Retinal pigment epithelial cell (primary cell): ENCODE data around the gene FAM240A.

ENCODE experiments used
- DNase-seq: peaks from one replicate; pipeline ENCODE4 v3.0.0-alpha.2; 2010; ENCODE audit warnings: low read depth
- H3K4me3 ChIP-seq: 2 replicates; pipeline ENCODE4 v1.5.1; 2011; ENCODE audit warnings: mild to moderate bottlenecking, low read length, control low read depth, moderate library complexity
- TF ChIP-seq, protein P1 (sequence below): conservative IDR thresholded peaks from 2 replicates; pipeline ENCODE4 v1.5.1; 2011; ENCODE audit warnings: low read depth, low read length, control low read depth, inconsistent platforms

FAM240A gene

DNA sequence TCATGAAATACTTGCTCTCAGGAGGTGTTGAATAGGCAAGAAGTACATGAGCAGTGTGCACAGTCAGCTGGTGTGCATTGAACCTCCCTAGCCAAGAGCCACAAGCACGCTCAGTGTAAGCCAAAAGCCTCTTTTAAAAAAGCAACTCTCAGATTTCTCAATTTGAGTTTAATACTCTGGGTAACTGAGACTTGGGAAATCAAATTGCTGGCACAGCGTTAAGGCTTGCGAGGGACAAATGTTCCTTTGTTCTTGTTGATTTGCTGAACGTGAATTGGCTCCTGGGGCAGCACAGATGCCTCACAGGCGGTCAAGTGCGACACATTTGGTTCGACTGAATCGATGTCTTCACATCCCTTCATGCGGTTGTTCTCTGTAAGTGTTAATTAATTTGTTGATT is at the start of gene FAM240A:
Gene FAM240A, plus strand, starts transcription at position 202 of the 400 bp plus-strand sequence. Its CDS starts 159 bp downstream, at position 361.
- peak; percentile 63 for DNase-seq
- no peak within 1 kb of the TSS for H3K4me3 ChIP-seq
- TF ChIP-seq, protein P1, sequence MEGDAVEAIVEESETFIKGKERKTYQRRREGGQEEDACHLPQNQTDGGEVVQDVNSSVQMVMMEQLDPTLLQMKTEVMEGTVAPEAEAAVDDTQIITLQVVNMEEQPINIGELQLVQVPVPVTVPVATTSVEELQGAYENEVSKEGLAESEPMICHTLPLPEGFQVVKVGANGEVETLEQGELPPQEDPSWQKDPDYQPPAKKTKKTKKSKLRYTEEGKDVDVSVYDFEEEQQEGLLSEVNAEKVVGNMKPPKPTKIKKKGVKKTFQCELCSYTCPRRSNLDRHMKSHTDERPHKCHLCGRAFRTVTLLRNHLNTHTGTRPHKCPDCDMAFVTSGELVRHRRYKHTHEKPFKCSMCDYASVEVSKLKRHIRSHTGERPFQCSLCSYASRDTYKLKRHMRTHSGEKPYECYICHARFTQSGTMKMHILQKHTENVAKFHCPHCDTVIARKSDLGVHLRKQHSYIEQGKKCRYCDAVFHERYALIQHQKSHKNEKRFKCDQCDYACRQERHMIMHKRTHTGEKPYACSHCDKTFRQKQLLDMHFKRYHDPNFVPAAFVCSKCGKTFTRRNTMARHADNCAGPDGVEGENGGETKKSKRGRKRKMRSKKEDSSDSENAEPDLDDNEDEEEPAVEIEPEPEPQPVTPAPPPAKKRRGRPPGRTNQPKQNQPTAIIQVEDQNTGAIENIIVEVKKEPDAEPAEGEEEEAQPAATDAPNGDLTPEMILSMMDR = no peak

DNA sequence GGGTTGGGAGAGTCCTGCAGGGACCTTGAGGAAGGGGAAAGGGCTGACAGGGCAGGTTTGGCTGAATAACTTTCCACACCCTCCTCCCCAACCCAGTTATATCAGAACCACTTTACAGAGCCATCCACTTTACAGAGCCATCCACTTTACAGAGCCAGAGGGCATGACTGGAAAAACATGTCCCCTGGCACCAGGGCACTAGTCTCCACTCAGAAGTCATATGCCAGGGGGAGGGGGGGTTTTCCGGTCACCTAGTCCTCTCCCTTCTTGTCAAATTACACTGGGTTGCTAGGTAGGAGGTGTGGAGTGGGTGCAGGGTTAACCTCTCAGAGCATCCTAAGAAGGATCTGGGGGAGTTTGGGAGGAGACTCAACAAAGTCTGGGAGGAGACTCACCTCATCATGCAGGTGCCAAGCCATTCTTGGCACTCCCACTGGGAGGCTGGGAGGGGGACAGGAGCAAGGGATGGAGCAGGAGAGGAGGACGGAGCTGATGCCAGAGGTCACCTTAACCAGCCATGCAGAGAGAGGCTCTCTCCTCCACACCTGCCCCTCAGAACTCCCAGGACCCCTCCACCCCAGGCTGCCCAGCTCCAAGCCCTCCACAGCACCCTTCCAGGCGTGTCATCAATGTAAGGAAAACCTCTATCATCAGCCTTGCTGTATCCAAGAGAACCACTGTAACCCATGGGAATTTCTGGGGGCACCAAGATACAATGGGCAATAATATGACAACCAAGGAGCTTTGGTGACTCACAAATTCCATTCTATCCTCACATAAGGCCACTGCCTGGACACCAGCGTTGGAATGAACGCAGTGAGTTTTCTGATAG is 47.9 kb upstream of the FAM240A start:
- DNase-seq = no peak
- H3K4me3 ChIP-seq = no peak overlapping the region
- TF ChIP-seq, protein P1 = no peak

DNA sequence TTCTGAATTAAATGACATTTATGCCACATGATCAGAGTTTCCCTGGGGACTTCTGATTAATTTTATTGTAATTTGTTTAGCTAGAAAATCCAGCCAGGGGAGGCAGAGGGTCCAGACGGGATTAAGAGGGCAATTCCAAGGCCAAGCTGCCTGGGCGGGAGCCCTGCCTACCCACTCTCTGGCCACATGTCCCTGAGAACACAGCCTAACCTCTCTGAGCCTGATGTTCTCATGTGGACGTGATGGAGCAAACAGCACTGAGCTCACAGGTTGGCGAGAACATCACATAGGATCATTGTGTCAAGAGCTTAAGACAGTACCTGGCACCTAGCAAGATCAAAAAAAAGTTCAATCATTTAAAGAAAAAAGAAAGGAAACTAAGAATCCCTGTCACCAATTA is 47.2 kb upstream of the FAM240A start:
- TF ChIP-seq, protein P1 = no peak
- peak overlapping the region; percentile 61 for H3K4me3 ChIP-seq
- peak; percentile 76 for DNase-seq

DNA sequence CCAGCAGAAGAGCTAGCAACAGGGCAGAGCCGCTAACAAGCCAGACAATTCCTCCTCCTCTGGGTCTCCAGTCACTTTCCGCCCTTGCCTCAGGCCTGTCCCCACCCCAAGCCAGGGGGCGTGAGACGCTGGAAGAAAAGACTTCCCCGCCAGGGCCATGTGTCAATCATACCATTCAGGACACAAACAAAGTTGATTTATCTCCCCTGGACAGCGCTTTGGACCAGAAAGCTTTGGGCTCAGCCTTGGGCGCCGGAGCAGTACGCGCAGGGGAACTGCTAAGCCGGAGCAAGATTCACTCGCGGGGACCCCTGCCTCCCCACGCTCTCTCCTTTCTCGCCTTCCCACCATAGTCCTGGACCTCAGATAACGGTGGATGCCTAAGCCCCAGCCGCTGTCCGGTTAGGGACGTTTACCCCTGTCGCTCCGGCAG is 46.7 kb upstream of the FAM240A start:
- DNase-seq = no peak
- TF ChIP-seq, protein P1 = peak; percentile 9
- peak overlapping the region; percentile 61 for H3K4me3 ChIP-seq

DNA sequence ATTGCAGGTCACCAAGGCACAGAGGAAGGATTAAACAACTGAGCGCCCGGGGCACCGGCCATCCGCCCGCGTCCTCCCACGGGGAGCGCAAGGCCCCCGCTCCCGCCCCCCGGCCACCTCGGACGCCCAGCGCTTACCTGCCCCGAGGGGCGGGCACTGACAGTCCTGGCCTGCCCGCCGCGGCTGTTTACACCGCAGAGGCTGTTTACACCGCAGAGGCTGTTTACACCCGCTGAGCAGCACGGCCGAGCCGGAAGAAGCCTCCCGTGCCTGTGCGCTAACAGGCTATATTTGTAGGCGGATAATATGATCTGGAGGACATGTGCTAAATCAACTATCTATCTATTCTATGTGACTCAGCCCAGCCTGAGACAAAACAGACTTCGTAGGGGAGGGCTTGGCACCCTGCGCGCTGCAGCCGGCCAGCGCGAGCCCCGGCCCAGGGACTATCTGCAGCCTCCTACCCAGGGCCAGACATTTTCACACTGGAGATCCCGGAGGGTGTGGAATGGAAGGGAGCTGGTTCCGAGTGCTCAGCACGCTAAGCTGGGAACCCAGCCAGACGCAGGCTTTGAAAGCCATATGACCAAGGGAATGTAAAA is 46.2 kb upstream of the FAM240A start, which contains the start of gene LRRC2:
Gene LRRC2, minus strand, starts transcription at position 263 of the 602 bp plus-strand sequence. CDS start 14,711 bp downstream, outside the sequence.
- H3K4me3 ChIP-seq = peak within 1 kb of the TSS; percentile 61
- DNase-seq = peak; percentile 71
- TF ChIP-seq, protein P1 = no peak

DNA sequence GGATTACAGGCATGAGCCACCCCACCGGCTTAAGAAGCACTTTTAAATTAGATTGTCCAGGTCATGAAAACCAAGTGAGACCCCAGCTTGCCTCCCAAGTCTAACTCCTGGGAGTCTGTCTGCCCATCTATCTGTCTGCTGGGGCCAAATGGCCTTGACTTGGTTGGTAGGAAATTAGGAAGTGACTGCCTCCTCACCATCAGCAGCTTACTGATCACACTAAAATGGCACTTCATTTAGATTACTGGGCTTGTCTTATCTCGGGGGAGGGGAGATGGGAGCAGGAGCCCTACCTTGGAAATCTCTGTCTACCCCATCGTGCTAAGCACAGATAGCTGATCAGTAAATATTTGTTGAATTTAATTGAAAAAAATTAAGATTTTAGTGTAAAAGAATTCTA is 40.6 kb upstream of the FAM240A start:
- no peak for DNase-seq
- H3K4me3 ChIP-seq = no peak overlapping the region
- TF ChIP-seq, protein P1 = no peak
